Neutrophil (primary cell): ENCODE data around the gene SMYD3.

ENCODE experiments used
- H3K27ac ChIP-seq: fragments of 200-600 bp; sonication (generic); 2 replicates; pipeline ENCODE4 v1.5.1; 2016; ENCODE audit warnings: mild to moderate bottlenecking, moderate library complexity
- H3K27me3 ChIP-seq: fragments of 200-600 bp; sonication (generic); 2 replicates; pipeline ENCODE4 v1.6.0; 2016; ENCODE audit warnings: mild to moderate bottlenecking
- H3K36me3 ChIP-seq: fragments of 200-600 bp; sonication (generic); 2 replicates; pipeline ENCODE4 v1.5.1; 2017
- H3K4me1 ChIP-seq, 2 experiments: fragments of 200-600 bp in 1 of 2; sonication (generic) in 1 of 2; 1 replicate in 1 of 2; 2 replicates in 1 of 2; pipeline versions ENCODE4 v1.5.1 to v1.6.1; 2013 to 2016; ENCODE audit warnings: low read depth in 1 of 2, low read length in 1 of 2, mild to moderate bottlenecking in 1 of 2, moderate library complexity in 1 of 2; ENCODE audit not compliant: control insufficient read depth in 1 of 2, insufficient read depth in 1 of 2
- H3K4me3 ChIP-seq, 2 experiments: fragments of 200-600 bp in 1 of 2; sonication (generic) in 1 of 2; 1 replicate in 1 of 2; 2 replicates in 1 of 2; pipeline ENCODE4 v1.5.1; 2013 to 2016; ENCODE audit warnings: low read depth in 1 of 2, low read length in 1 of 2, mild to moderate bottlenecking in 1 of 2, moderate library complexity in 1 of 2
- H3K9me3 ChIP-seq: fragments of 200-600 bp; sonication (generic); 2 replicates; pipeline ENCODE4 v1.5.1; 2016
- TF ChIP-seq, protein P1 (sequence below): fragments of 200-600 bp; sonication (generic); IDR thresholded peaks from 2 replicates; pipeline ENCODE4 v1.5.1; 2016; ENCODE audit warnings: antibody characterized with exemption

SMYD3 gene

DNA sequence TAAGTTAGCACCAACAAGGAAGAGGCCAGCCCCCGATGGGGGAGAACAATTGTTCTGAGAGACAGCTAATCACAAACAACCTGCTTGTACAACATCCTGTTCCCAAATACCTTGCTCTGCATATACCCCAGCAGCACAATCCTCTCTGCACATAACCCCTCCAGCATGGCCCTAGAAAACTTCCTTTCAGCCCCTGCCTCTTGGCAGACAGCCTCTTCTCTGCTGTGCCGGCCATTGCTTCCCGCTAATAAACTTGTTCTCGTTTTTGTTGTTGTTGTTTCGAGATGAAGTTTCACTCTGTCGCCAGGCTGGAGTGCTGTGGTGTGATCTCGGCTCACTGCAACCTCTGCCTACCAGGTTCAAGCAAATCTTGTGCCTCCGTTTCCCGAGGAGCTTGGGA is 392.7 kb downstream of the SMYD3 start:
- Histone ChIP-seq H3K4me3 (no peak overlapping the region), H3K9me3 (no peaks in the 10 kb centered on the region), H3K4me1 (peaks cover 20 to 24% of the 10 kb centered on the region in 2 experiments), H3K27ac (no peak overlapping the region), H3K27me3 (no peaks in the 10 kb centered on the region), H3K36me3 (no peaks in the 10 kb centered on the region)
- TF ChIP-seq, protein P1, sequence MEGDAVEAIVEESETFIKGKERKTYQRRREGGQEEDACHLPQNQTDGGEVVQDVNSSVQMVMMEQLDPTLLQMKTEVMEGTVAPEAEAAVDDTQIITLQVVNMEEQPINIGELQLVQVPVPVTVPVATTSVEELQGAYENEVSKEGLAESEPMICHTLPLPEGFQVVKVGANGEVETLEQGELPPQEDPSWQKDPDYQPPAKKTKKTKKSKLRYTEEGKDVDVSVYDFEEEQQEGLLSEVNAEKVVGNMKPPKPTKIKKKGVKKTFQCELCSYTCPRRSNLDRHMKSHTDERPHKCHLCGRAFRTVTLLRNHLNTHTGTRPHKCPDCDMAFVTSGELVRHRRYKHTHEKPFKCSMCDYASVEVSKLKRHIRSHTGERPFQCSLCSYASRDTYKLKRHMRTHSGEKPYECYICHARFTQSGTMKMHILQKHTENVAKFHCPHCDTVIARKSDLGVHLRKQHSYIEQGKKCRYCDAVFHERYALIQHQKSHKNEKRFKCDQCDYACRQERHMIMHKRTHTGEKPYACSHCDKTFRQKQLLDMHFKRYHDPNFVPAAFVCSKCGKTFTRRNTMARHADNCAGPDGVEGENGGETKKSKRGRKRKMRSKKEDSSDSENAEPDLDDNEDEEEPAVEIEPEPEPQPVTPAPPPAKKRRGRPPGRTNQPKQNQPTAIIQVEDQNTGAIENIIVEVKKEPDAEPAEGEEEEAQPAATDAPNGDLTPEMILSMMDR = no peak

DNA sequence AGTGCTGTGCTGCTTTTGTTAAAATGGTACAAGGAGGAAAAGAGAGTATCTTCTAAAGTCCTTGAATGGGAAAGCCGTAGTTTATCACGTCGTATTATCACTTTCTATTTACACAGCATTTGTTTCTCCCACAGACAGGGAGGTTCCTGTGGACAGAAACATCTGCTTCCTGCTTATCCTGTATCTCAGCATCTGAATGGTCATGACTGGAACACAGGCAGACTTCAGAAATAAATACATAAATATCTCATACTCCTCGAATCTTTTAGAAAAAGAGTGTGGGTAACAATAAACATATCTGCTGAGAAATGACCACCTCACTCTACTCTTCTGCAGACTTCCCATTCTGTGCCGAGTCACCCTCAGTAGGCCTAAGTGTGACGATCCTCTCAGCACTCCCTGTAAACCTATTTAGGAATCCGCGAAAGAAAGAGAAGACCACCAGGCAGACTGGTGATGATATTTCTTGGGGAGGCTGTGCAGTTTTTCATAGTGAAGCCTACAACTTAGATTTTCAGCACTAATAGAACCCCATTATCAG is 393.5 kb downstream of the SMYD3 start:
- H3K27me3 ChIP-seq = no peaks in the 10 kb centered on the region
- TF ChIP-seq, protein P1 = no peak
- no peak overlapping the region for H3K4me3 ChIP-seq
- no peaks in the 10 kb centered on the region for H3K36me3 ChIP-seq
- H3K27ac ChIP-seq = no peak overlapping the region
- H3K4me1 ChIP-seq = peaks cover 20 to 24% of the 10 kb centered on the region in 2 experiments
- no peaks in the 10 kb centered on the region for H3K9me3 ChIP-seq

DNA sequence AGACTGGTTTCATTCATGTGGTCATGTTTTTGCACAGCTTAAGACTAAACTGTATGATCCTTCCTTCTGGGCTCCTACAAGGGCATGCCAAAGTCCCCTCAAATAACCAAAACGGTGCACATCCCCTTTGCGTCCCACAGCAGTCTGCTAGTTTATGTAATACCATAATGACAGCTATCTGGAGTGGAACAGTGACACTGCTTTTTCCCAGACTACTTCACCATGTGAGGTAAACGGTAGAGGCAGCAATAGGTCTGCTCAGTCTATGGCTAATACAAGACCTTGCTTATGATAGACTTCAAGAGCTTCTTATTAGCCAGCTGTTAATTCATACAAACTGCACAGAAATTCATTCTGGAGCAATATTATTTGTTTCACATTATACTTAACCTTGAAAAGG is 395.5 kb downstream of the SMYD3 start:
- Histone ChIP-seq H3K4me3 (no peak overlapping the region), H3K27ac (no peak overlapping the region), H3K4me1 (peaks cover 20 to 27% of the 10 kb centered on the region in 2 experiments), H3K27me3 (no peaks in the 10 kb centered on the region), H3K9me3 (no peaks in the 10 kb centered on the region), H3K36me3 (no peaks in the 10 kb centered on the region)
- TF ChIP-seq, protein P1 = no peak

DNA sequence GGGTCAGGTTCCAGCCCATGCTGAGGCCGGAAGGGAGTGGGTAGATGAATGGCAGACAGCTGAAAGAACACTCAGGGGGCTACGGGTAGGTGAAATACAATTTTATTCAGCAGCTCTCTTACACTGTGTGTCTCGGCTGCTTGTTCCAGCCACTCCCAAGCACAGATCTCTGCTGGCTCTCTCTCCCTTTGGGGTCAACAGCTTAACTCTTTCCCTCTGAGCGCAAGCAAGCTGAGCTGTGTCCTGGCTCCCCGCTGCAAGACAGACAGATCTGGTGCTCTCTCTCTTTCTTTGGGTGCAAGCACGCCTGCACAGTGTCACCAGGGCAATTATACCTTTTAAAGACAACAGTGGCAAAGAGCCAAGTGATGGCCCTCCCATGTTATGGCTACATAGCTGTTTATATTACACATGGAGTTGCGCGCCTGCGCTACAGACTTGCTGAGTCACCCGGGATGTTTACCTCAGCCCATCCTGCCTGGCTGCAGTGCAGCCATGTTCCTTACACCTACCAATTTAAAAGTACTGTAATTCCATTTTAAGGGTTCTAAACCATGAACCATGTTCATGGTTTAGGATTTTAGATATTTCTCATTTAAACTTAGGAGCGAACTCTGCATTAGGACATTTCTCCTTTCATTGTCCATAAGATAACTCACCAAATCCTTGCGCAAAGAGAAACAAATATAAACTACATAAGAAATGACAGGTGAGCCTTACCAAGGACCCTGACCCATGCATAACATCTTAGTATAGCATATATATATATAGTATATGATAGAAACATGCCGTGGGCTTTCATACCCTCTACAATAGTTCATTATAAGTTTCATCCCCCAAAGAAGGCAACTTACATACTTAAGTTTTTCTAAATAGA is 396.5 kb downstream of the SMYD3 start:
- H3K27ac ChIP-seq = no peak overlapping the region
- no peak overlapping the region for H3K4me3 ChIP-seq
- no peaks in the 10 kb centered on the region for H3K36me3 ChIP-seq
- TF ChIP-seq, protein P1 = no peak
- H3K9me3 ChIP-seq = no peaks in the 10 kb centered on the region
- no peaks in the 10 kb centered on the region for H3K27me3 ChIP-seq
- H3K4me1 ChIP-seq = peaks cover 25 to 37% of the 10 kb centered on the region in 2 experiments

DNA sequence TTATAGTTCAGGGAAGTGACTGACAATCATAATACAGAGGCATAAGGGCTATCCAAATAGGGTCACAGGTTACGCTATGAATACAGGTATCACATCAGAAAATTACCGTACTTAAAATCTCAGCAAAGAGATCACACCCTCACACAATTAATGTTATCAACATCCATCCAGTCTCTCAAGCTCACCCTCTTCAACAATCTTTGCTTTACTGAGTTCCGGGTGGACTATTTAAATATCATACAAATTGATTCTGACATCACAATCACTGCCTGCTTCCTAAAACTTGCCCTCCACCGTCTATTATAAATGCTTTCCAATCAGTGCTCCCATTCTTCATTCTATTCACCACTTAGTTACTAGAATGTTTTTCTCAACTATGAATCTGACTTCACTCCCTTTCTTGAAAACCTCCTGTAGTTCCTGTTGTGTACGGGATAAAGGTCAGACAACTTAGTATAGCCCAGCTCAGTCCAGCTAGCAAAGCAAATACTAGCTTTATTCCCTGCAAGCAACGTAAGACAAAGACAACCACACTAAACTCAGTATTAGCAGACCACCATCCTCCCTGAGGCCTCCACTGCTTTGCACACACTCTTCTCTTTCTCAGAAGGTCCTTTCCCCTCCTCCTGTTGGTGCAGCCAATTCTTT is 398.7 kb downstream of the SMYD3 start:
- Histone ChIP-seq H3K4me1 (peaks cover 29 to 41% of the 10 kb centered on the region in 2 experiments), H3K27me3 (no peaks in the 10 kb centered on the region), H3K9me3 (no peaks in the 10 kb centered on the region), H3K4me3 (no peak overlapping the region), H3K27ac (no peak overlapping the region), H3K36me3 (no peaks in the 10 kb centered on the region)
- TF ChIP-seq, protein P1 = no peak
